ENCODE measurements around the gene MYH6.

- TF ChIP-seq, protein P1, sequence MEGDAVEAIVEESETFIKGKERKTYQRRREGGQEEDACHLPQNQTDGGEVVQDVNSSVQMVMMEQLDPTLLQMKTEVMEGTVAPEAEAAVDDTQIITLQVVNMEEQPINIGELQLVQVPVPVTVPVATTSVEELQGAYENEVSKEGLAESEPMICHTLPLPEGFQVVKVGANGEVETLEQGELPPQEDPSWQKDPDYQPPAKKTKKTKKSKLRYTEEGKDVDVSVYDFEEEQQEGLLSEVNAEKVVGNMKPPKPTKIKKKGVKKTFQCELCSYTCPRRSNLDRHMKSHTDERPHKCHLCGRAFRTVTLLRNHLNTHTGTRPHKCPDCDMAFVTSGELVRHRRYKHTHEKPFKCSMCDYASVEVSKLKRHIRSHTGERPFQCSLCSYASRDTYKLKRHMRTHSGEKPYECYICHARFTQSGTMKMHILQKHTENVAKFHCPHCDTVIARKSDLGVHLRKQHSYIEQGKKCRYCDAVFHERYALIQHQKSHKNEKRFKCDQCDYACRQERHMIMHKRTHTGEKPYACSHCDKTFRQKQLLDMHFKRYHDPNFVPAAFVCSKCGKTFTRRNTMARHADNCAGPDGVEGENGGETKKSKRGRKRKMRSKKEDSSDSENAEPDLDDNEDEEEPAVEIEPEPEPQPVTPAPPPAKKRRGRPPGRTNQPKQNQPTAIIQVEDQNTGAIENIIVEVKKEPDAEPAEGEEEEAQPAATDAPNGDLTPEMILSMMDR (IDR thresholded peaks at IDR 0.05): no peak
- no peak for TF ChIP-seq CBFB (CRISPR knock-in tag; IDR thresholded peaks at IDR 0.05; ENCODE audit: low read depth)
- TF ChIP-seq JUN (CRISPR knock-in tag; IDR thresholded peaks at IDR 0.05): no peak
- TF ChIP-seq NFYB (CRISPR knock-in tag; conservative IDR thresholded peaks at IDR 0.05; ENCODE audit: low read depth): no peak
- no peak for TF ChIP-seq ZNF423 (CRISPR knock-in tag; IDR thresholded peaks at IDR 0.05)
- no peak for TF ChIP-seq SMAD4 (CRISPR knock-in tag; IDR thresholded peaks at IDR 0.05)
- TF ChIP-seq CREM (CRISPR knock-in tag; IDR thresholded peaks at IDR 0.05): no peak
- TF ChIP-seq ATF3 (CRISPR knock-in tag; conservative IDR thresholded peaks at IDR 0.05): no peak
- no peak for TF ChIP-seq ATF2 (CRISPR knock-in tag; IDR thresholded peaks at IDR 0.05; ENCODE audit: borderline replicate concordance, low read depth)
- no peak for TF ChIP-seq ZNF263 (CRISPR knock-in tag; IDR thresholded peaks at IDR 0.05; ENCODE audit: low read depth)
- TF ChIP-seq ZNF416 (CRISPR knock-in tag; IDR thresholded peaks at IDR 0.05): no peak
- no peak for TF ChIP-seq MAX (CRISPR knock-in tag; IDR thresholded peaks at IDR 0.05)
- TF ChIP-seq, protein P2, sequence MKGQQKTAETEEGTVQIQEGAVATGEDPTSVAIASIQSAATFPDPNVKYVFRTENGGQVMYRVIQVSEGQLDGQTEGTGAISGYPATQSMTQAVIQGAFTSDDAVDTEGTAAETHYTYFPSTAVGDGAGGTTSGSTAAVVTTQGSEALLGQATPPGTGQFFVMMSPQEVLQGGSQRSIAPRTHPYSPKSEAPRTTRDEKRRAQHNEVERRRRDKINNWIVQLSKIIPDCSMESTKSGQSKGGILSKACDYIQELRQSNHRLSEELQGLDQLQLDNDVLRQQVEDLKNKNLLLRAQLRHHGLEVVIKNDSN (CRISPR knock-in tag; IDR thresholded peaks at IDR 0.05): no peak
Observed at GRCh38 chr14:23380976-23381375, 27.1 kb downstream of the MYH6 start.
